ENCODE results near the gene GRAMD2A.

Gene GRAMD2A

DNA sequence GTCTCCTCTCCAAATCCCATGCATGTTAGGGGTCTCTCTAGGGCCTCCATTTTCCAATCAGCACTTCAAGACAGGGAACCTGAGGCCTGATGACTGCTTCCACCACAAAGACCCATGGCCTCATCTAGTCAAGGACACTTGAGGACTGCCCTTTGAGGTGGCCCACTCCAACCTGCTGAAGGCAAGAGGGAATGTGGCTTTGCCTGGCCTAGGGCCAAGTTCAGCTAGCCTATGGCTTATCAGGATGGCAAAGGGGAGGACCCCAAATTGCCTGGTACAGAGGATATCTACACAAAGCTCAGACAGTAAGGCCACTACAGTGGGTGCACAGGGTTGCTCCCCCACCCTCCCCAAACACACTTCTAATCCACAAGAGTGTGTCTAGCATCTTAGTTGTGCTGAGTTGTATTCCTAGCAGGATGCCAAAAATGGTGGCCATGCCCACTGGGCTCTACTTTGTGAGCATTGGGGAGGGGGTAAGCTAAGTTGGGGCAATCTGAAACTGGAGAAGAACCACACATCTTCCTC, 10.0 kb upstream of the GRAMD2A start:
- H3K9me3 ChIP-seq = no peaks in the 10 kb centered on the region
- TF ChIP-seq, protein P1, sequence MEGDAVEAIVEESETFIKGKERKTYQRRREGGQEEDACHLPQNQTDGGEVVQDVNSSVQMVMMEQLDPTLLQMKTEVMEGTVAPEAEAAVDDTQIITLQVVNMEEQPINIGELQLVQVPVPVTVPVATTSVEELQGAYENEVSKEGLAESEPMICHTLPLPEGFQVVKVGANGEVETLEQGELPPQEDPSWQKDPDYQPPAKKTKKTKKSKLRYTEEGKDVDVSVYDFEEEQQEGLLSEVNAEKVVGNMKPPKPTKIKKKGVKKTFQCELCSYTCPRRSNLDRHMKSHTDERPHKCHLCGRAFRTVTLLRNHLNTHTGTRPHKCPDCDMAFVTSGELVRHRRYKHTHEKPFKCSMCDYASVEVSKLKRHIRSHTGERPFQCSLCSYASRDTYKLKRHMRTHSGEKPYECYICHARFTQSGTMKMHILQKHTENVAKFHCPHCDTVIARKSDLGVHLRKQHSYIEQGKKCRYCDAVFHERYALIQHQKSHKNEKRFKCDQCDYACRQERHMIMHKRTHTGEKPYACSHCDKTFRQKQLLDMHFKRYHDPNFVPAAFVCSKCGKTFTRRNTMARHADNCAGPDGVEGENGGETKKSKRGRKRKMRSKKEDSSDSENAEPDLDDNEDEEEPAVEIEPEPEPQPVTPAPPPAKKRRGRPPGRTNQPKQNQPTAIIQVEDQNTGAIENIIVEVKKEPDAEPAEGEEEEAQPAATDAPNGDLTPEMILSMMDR (IDR thresholded peaks at IDR 0.05; ENCODE audit: low read depth, low read length) = no peak
- H3K36me3 ChIP-seq = peaks cover 98% of the 10 kb centered on the region
- H3K27me3 ChIP-seq = no peaks in the 10 kb centered on the region
- DNase-seq = no peak
- peaks cover 24% of the 10 kb centered on the region for H3K4me1 ChIP-seq
- H3K4me3 ChIP-seq (ENCODE audit: low read depth, low read length) = no peak overlapping the region

DNA sequence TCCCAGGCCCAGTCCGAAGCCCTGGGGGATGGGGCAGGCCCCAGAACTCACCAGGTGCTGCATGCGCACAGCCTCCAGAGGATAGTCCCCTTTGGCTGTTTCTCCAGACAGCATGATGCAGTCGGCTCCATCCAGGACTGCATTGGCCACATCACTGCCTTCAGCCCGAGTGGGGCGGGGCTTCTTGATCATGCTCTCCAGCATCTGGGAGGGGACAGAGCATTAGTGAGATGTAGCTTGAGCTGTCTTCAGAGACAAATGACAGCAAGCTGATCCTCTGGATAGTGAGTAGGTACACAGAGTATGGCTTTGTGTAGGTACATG, 9.1 kb upstream of the GRAMD2A start:
- Histone ChIP-seq H3K4me1 (peaks cover 24% of the 10 kb centered on the region), H3K27me3 (no peaks in the 10 kb centered on the region), H3K4me3 (ENCODE audit: low read depth, low read length) (no peak overlapping the region), H3K9me3 (no peaks in the 10 kb centered on the region), H3K36me3 (peaks cover 98% of the 10 kb centered on the region)
- no peak for DNase-seq
- TF ChIP-seq, protein P1 (IDR thresholded peaks at IDR 0.05; ENCODE audit: low read depth, low read length) = no peak

DNA sequence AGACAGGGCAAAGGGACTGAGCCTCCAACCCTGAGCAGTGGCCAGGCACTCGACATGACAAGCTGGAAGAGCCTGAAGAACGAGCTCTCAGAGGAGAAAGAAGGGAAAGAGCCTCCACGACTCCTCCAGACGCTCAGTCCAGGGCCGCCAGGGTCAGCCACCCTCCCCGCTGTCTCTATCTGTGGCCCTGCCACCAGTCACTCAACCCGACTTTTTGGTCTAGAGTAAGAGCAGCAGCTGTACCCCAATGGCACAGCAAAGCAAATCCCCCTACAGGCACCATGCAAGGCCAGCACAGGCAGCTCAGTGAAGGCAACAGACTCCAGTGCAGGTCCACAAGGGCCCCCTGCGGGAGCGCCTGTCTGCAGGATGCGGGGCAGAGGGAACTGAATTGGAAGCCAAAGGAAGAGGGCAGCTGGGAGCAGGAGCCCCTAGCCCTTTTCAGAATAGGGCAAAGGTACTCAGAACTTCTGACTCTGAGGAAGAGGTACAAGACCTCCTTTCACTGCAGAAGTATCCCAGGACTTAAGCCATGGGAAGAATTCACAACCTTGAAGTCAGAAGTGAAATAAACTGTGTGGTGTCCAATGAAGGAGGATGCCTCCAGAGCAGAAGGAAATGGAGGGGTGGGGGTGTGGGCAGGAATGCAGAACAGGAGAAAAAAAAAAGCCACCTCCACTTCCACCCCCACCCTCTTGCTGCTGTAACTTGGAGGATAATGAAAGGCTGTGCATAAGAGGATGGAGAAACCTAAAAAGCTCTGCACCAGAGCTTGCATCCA, 8.5 kb upstream of the GRAMD2A start:
- no peak for DNase-seq
- TF ChIP-seq, protein P1 (IDR thresholded peaks at IDR 0.05; ENCODE audit: low read depth, low read length) = no peak
- Histone ChIP-seq H3K4me3 (ENCODE audit: low read depth, low read length) (no peak overlapping the region), H3K27me3 (no peaks in the 10 kb centered on the region), H3K36me3 (peaks cover 98% of the 10 kb centered on the region), H3K4me1 (peaks cover 24% of the 10 kb centered on the region), H3K9me3 (no peaks in the 10 kb centered on the region)

DNA sequence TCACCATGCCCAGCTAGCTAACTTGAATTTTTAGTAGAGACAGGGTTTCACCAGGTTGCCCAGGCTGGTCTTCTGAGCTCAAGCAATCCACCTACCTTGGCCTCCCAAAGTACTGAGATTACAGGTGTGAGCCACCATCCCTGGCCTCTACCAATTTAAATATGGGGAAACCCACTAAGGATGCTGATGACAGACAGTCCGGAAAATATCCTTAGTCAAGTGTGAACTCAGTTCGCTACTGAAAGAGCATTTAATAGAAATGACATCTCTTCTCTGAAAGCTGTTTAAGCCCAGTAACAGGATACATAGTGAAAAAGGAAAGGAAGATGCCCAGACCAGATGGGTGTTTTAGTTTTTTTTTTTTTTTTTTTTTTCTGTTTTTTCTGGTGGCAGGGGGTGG, 7.7 kb upstream of the GRAMD2A start:
- no peaks in the 10 kb centered on the region for H3K27me3 ChIP-seq
- peaks cover 98% of the 10 kb centered on the region for H3K36me3 ChIP-seq
- no peak for DNase-seq
- TF ChIP-seq, protein P1 (IDR thresholded peaks at IDR 0.05; ENCODE audit: low read depth, low read length) = no peak
- H3K9me3 ChIP-seq = no peaks in the 10 kb centered on the region
- H3K4me3 ChIP-seq (ENCODE audit: low read depth, low read length) = no peak overlapping the region
- H3K4me1 ChIP-seq = peaks cover 24% of the 10 kb centered on the region

DNA sequence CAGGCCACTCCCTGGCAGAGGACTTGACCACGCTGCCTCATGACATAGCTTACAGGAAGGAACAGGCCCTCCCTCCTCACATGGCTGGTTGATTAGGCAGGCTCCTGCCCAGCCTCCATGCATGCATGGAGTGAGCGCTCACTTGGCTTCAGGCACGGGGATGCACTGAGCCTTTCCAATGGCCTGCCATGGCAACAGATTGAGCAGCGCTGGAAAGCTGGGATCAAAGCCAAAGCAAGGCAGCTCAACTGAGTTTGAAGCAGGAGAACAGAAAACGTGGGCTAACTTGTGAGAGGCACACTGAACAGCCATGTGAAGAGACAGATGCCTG, 5.9 kb upstream of the GRAMD2A start:
- TF ChIP-seq, protein P1 (IDR thresholded peaks at IDR 0.05; ENCODE audit: low read depth, low read length) = no peak
- Histone ChIP-seq H3K4me1 (peaks cover 24% of the 10 kb centered on the region), H3K4me3 (ENCODE audit: low read depth, low read length) (no peak overlapping the region), H3K27me3 (no peaks in the 10 kb centered on the region), H3K36me3 (peaks cover 100% of the 10 kb centered on the region), H3K9me3 (no peaks in the 10 kb centered on the region)
- peak; percentile 81 for DNase-seq

DNA sequence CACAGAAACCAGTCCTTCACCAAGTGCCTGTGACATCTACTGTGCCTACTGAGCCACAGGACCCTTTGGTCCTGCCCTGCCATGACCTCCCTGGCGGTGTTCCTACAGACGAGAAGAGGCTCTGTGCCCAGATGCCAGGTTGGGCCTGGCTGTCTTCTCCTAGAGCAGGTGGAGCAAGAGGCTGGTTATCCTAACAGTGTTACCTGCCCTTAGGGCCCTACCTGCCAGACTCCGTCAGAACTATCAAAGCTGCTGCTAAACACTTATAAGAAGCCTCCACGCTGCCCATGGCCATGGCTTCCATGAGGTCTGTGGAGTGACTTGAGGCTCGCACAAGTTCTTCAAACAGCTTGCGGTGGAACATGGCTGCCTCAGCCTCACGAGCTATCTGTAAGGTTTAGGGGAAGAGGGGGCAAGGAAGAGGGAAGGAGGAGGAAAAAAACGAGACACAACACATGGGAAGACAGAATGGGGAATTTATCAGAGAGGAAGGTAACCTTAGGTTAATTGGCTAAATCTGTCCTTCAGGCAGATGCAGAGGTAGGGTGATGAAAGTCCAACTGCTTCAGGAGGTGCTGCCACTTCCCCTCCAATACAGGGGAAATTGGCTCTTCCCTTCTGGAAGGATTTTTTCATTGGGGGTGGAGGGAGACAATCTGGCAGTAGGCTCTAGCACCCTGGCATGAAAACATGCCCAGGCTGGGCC, 5.4 kb upstream of the GRAMD2A start:
- H3K4me1 ChIP-seq = peaks cover 24% of the 10 kb centered on the region
- DNase-seq = no peak
- peaks cover 100% of the 10 kb centered on the region for H3K36me3 ChIP-seq
- no peaks in the 10 kb centered on the region for H3K9me3 ChIP-seq
- H3K27me3 ChIP-seq = no peaks in the 10 kb centered on the region
- TF ChIP-seq, protein P1 (IDR thresholded peaks at IDR 0.05; ENCODE audit: low read depth, low read length) = no peak
- no peak overlapping the region for H3K4me3 ChIP-seq (ENCODE audit: low read depth, low read length)

Data from BE2C (cell line).